Adrenal gland (tissue), 12 donors: Measurements from ENCODE around the gene MFAP1. TPM values are rescaled to one million over a fixed set of nuclear protein-coding genes. Genes with fewer than 3 reads are reported as not detected.

ENCODE experiments used
- DNase-seq, 7 donors: peaks; one replicate each; pipeline ENCODE4 v3.0.0-alpha.2; 2019 to 2020
- H3K27ac ChIP-seq, 5 donors: fragments of 200-600 bp; sonication (generic) in 4 of 5; 1 replicate in 3 of 5; 2 replicates in 2 of 5; pipeline versions ENCODE4 v1.5.1 to v1.8.0; 2016 to 2020; ENCODE audit warnings: mild to moderate bottlenecking in 1 of 5
- H3K27me3 ChIP-seq: fragments of 200-600 bp; 2 replicates; pipeline ENCODE4 v1.8.0; 2021
- H3K36me3 ChIP-seq, 2 donors: fragments of 200-600 bp; replicated peaks in 1 of 2; 1 replicate in 1 of 2; 2 replicates in 1 of 2; pipeline versions ENCODE4 v1.5.1 to v1.8.0; 2018 to 2022
- H3K4me1 ChIP-seq, 2 donors: fragments of 200-600 bp; replicated peaks in 1 of 2; 1 replicate in 1 of 2; 2 replicates in 1 of 2; pipeline versions ENCODE4 v1.5.1 to v1.8.0; 2018 to 2021
- H3K4me3 ChIP-seq, 4 donors: fragments of 200-600 bp; sonication (generic) in 3 of 4; one replicate each; pipeline ENCODE4 v1.5.1; 2016 to 2018
- H3K9me3 ChIP-seq, 3 donors: fragments of 200-600 bp; sonication (generic) in 1 of 3; replicated peaks in 1 of 3; 1 replicate in 2 of 3; 2 replicates in 1 of 3; pipeline versions ENCODE4 v1.5.1 to v1.8.0; 2016 to 2021
- POLR2A ChIP-seq, 2 donors: fragments of 450-650 bp; IDR thresholded peaks; one replicate each; pipeline ENCODE4 v1.6.1; 2017; ENCODE audit warnings: antibody characterized with exemption in 2 of 2, mild to moderate bottlenecking in 2 of 2, moderate library complexity in 1 of 2
- WGBS, 4 donors: extraction: QIAGEN DNeasy Blood & Tissue Kit in 2 of 4; methylation state at CpG; one replicate each; pipeline versions ENCODE4 v1.1.5 to v1.1.7; 2013 to 2017; 5-methylcytosine and 5-hydroxymethylcytosine counted together
- intact Hi-C, 2 donors: fragments of 100-400 bp; cut with DNase I; formaldehyde crosslinking; loops; one replicate each; pipeline versions ENCODE4 v1.14.1 to v1.15.0; 2022 to 2023
- polyA plus RNA-seq, 3 donors: library from polyadenylated mRNA; stranded (reverse); fragments of 200-250 nt in 2 of 3; fragments of 350-450 nt in 1 of 3; fragmentation: Illumina TruSeq in 1 of 3; extraction: RNeasy Lipid Tissue Mini Kit (QIAGEN cat#74804) in 1 of 3; gene quantifications; one replicate each; pipeline ENCODE4 v1.2.3, GENCODE V29; 2013 to 2014
- total RNA-seq, 9 donors: library from RNA; depleted of rRNA in 4 of 9; stranded (reverse); fragments of >200 nt in 4 of 9; fragments of 120-200 nt in 1 of 9; fragmentation: NEBNext Ultra II Directional in 1 of 9; extraction: Animal tissue kit (Norgen Biotek cat#: 25700) in 1 of 9; gene quantifications; one replicate each; pipeline versions ENCODE4 v1.1.0 to v1.2.4, GENCODE V29; 2013 to 2023
- TF ChIP-seq, protein P1 (sequence below), 6 experiments: fragments of 450-650 bp in 4 of 6; fragments of 200-600 bp in 2 of 6; sonication (generic) in 1 of 6; IDR thresholded peaks; 1 replicate in 5 of 6; 2 replicates in 1 of 6; pipeline versions ENCODE4 v1.5.1 to v1.8.0; 2016 to 2021; ENCODE audit warnings: antibody characterized with exemption in 6 of 6, mild to moderate bottlenecking in 2 of 6, moderate library complexity in 1 of 6
- donor health status: healthy with polysubstance abuse.
- donor health status: Bipolar disorder and iron deficiency.
- donor health status: DM: yes; HTN: yes; CAD: no.
- donor health status: DM: no; HTN: no; CAD: no.
- donor health status: DM: no; HTN: no; CAD: no.
- donor health status: DM: yes; HTN: yes; CAD: no.

Gene MFAP1
- total and polyA plus RNA-seq, 12 donors: 9.5 to 68.0 (median 29.1) TPM

GRCh38 chr15:43777267-43777914 lies 47.1 kb downstream of the MFAP1 start:
- H3K27ac ChIP-seq: peak overlapping the region; percentile 76 to 91 (median 81)
- DNase-seq: peak; percentile 84 to 91 (median 87)
- 1 to 2% (median 2%) methylated on average over 21 to 31 of the region's 31 CpGs for WGBS, 4 donors
- H3K9me3 ChIP-seq: no peaks in the 10 kb centered on the region
- H3K36me3 ChIP-seq: peaks cover 0 to 18% of the 10 kb centered on the region in 2 donors
- intact Hi-C loops: no loop called here
- H3K4me3 ChIP-seq: peak overlapping the region; percentile 57 to 73 (median 62)
- no peaks in the 10 kb centered on the region for H3K27me3 ChIP-seq
- TF ChIP-seq, protein P1, sequence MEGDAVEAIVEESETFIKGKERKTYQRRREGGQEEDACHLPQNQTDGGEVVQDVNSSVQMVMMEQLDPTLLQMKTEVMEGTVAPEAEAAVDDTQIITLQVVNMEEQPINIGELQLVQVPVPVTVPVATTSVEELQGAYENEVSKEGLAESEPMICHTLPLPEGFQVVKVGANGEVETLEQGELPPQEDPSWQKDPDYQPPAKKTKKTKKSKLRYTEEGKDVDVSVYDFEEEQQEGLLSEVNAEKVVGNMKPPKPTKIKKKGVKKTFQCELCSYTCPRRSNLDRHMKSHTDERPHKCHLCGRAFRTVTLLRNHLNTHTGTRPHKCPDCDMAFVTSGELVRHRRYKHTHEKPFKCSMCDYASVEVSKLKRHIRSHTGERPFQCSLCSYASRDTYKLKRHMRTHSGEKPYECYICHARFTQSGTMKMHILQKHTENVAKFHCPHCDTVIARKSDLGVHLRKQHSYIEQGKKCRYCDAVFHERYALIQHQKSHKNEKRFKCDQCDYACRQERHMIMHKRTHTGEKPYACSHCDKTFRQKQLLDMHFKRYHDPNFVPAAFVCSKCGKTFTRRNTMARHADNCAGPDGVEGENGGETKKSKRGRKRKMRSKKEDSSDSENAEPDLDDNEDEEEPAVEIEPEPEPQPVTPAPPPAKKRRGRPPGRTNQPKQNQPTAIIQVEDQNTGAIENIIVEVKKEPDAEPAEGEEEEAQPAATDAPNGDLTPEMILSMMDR (IDR thresholded peaks at IDR 0.05): peak; percentile 49 to 82 (median 76)
- peak in 1 of 2 donors; percentile 42 for TF ChIP-seq POLR2A (IDR thresholded peaks at IDR 0.05)
- peaks cover 0 to 19% of the 10 kb centered on the region in 2 donors for H3K4me1 ChIP-seq

GRCh38 chr15:43776718-43777266 lies 47.7 kb downstream of the MFAP1 start, which contains the start of gene ELL3:
Gene ELL3, minus strand, starts transcription at chr15:43776966. Its CDS starts 65 bp downstream, at chr15:43776901.
- H3K4me1 ChIP-seq: peaks cover 0 to 19% of the 10 kb centered on the region in 2 donors
- no peak for TF ChIP-seq POLR2A (IDR thresholded peaks at IDR 0.05)
- TF ChIP-seq, protein P1 (IDR thresholded peaks at IDR 0.05): no peak
- peaks cover 0 to 24% of the 10 kb centered on the region in 2 donors for H3K36me3 ChIP-seq
- 0 to 7% (median 1%) methylated on average over 3 to 41 of the region's 41 CpGs for WGBS, 4 donors
- intact Hi-C loops: no loop called here
- peak within 1 kb of the TSS; percentile 76 to 91 (median 81) for H3K27ac ChIP-seq
- H3K9me3 ChIP-seq: no peaks in the 10 kb centered on the region
- DNase-seq: peak; percentile 73 to 85 (median 77)
- H3K4me3 ChIP-seq: peak within 1 kb of the TSS; percentile 57 to 73 (median 62)
- H3K27me3 ChIP-seq: no peaks in the 10 kb centered on the region

- peak overlapping the region in 4 of 5 donors; percentile 77 to 91 (median 86) for H3K27ac ChIP-seq
- TF ChIP-seq, protein P1 (IDR thresholded peaks at IDR 0.05): no peak
- TF ChIP-seq POLR2A (IDR thresholded peaks at IDR 0.05): no peak
- intact Hi-C loops: no loop called here
- H3K27me3 ChIP-seq: no peaks in the 10 kb centered on the region
- H3K4me3 ChIP-seq: peak overlapping the region in 2 of 4 donors; percentile 57 to 67
- H3K36me3 ChIP-seq: peaks cover 0 to 30% of the 10 kb centered on the region in 2 donors
- no peaks in the 10 kb centered on the region for H3K9me3 ChIP-seq
- 12 to 29% (median 22%) methylated on average over 13 to 35 of the region's 35 CpGs for WGBS, 4 donors
- peaks cover 0 to 19% of the 10 kb centered on the region in 2 donors for H3K4me1 ChIP-seq
- DNase-seq: peak in 6 of 7 donors; percentile 35 to 59 (median 49)
These were observed 48.3 kb downstream of the MFAP1 start for GRCh38 chr15:43776101-43776717.

GRCh38 chr15:43775411-43775965 lies 49.0 kb downstream of the MFAP1 start:
- 82 to 95% (median 87%) methylated on average over 1 of the region's 1 CpG for WGBS, 4 donors
- intact Hi-C loops: no loop called here
- Histone ChIP-seq H3K4me3 (no peak overlapping the region), H3K4me1 (peaks cover 0 to 19% of the 10 kb centered on the region in 2 donors), H3K27me3 (no peaks in the 10 kb centered on the region), H3K36me3 (peaks cover 0 to 37% of the 10 kb centered on the region in 2 donors), H3K9me3 (no peaks in the 10 kb centered on the region), H3K27ac (peak overlapping the region in 2 of 5 donors; percentile 91)
- no peak for TF ChIP-seq POLR2A (IDR thresholded peaks at IDR 0.05)
- TF ChIP-seq, protein P1 (IDR thresholded peaks at IDR 0.05): peak in 4 of 6 experiments; percentile 17 to 24 (median 22)
- peak in 6 of 7 donors; percentile 65 to 86 (median 68) for DNase-seq
